Measurements from ENCODE around the gene FCAR.
"Not testable (repeated sequence)": the region's sequence is repeated elsewhere in the genome, so short reads cannot be mapped to it uniquely, and the experiment has no call there.

FCAR gene

GRCh38 chr19:54873990-54874389 lies at the start of gene FCAR:
Gene FCAR (plus strand): TSS chr19:54874235. CDS start chr19:54874290, 55 bp downstream.
- DNase-seq (ENCODE audit: low read depth, low spot score): no peak

- not testable (repeated sequence) for DNase-seq (ENCODE audit: low read depth, low spot score)
Measured at GRCh38 chr19:54824416-54824815, 49.6 kb upstream of the FCAR start.

- DNase-seq (ENCODE audit: low read depth, low spot score): not testable (repeated sequence)
Measured at GRCh38 chr19:54825326-54825725, 48.7 kb upstream of the FCAR start.

- DNase-seq (ENCODE audit: low read depth, low spot score): not testable (repeated sequence)
Measured at GRCh38 chr19:54828064-54828463, 46.0 kb upstream of the FCAR start.

GRCh38 chr19:54832496-54832895 lies 41.5 kb upstream of the FCAR start, which contains the start of gene KIR2DS4:
Gene KIR2DS4 (plus strand): TSS chr19:54832676.
- not testable (repeated sequence) for DNase-seq (ENCODE audit: low read depth, low spot score)

- not testable (repeated sequence) for DNase-seq (ENCODE audit: low read depth, low spot score)
Measured at GRCh38 chr19:54835126-54835525, 38.9 kb upstream of the FCAR start.

GRCh38 chr19:54837522-54837921 lies 36.5 kb upstream of the FCAR start:
- DNase-seq (ENCODE audit: low read depth, low spot score): not testable (repeated sequence)

- not testable (repeated sequence) for DNase-seq (ENCODE audit: low read depth, low spot score)
Measured at GRCh38 chr19:54843171-54843570, 30.9 kb upstream of the FCAR start.

GRCh38 chr19:54850061-54850640 lies 23.9 kb upstream of the FCAR start, which contains the start of gene KIR3DL2:
Gene KIR3DL2 (plus strand): TSS chr19:54850443. CDS start chr19:54850476, 33 bp downstream.
- not testable (repeated sequence) for DNase-seq (ENCODE audit: low read depth, low spot score)

- no peak for DNase-seq (ENCODE audit: low read depth, low spot score)
Measured at GRCh38 chr19:54850930-54851329, 23.1 kb upstream of the FCAR start.

- DNase-seq (ENCODE audit: low read depth, low spot score): no peak
Measured at GRCh38 chr19:54851353-54851752, 22.7 kb upstream of the FCAR start.

- not testable (repeated sequence) for DNase-seq (ENCODE audit: low read depth, low spot score)
Measured at GRCh38 chr19:54855241-54855640, 18.8 kb upstream of the FCAR start.

GRCh38 chr19:54858476-54858875 lies 15.6 kb upstream of the FCAR start:
- DNase-seq (ENCODE audit: low read depth, low spot score): not testable (repeated sequence)

GRCh38 chr19:54859421-54859820 lies 14.6 kb upstream of the FCAR start:
- DNase-seq (ENCODE audit: low read depth, low spot score): not testable (repeated sequence)

GRCh38 chr19:54863459-54863858 lies 10.6 kb upstream of the FCAR start:
- DNase-seq (ENCODE audit: low read depth, low spot score): not testable (repeated sequence)

GRCh38 chr19:54871696-54872095 lies 2.3 kb upstream of the FCAR start:
- no peak for DNase-seq (ENCODE audit: low read depth, low spot score)

- DNase-seq (ENCODE audit: low read depth, low spot score): no peak
Measured at GRCh38 chr19:54875506-54875905, 1.5 kb downstream of the FCAR start.

- no peak for DNase-seq (ENCODE audit: low read depth, low spot score)
Measured at GRCh38 chr19:54877471-54877870, 3.4 kb downstream of the FCAR start.

GRCh38 chr19:54881884-54882283 lies 7.8 kb downstream of the FCAR start:
- no peak for DNase-seq (ENCODE audit: low read depth, low spot score)

- DNase-seq (ENCODE audit: low read depth, low spot score): no peak
Measured at GRCh38 chr19:54882758-54883157, 8.7 kb downstream of the FCAR start.

GRCh38 chr19:54883228-54883627 lies 9.2 kb downstream of the FCAR start:
- DNase-seq (ENCODE audit: low read depth, low spot score): no peak

GRCh38 chr19:54888239-54888638 lies 14.2 kb downstream of the FCAR start:
- DNase-seq (ENCODE audit: low read depth, low spot score): no peak

- DNase-seq (ENCODE audit: low read depth, low spot score): no peak
Measured at GRCh38 chr19:54889566-54889965, 15.5 kb downstream of the FCAR start.

- DNase-seq (ENCODE audit: low read depth, low spot score): peak; percentile 2
Measured at GRCh38 chr19:54893406-54893805, 19.4 kb downstream of the FCAR start.

Measured in astrocyte of the hippocampus (primary cell).